ENCODE data around the gene HMGN3. TPM values are rescaled to one million over a fixed set of nuclear protein-coding genes. Genes with fewer than 3 reads are reported as not detected.

The HMGN3 gene
- polyA plus RNA-seq (88.4 and 121 TPM in 2 replicates), polyA minus RNA-seq (22.2 and 25.0 TPM in 2 replicates)

DNA sequence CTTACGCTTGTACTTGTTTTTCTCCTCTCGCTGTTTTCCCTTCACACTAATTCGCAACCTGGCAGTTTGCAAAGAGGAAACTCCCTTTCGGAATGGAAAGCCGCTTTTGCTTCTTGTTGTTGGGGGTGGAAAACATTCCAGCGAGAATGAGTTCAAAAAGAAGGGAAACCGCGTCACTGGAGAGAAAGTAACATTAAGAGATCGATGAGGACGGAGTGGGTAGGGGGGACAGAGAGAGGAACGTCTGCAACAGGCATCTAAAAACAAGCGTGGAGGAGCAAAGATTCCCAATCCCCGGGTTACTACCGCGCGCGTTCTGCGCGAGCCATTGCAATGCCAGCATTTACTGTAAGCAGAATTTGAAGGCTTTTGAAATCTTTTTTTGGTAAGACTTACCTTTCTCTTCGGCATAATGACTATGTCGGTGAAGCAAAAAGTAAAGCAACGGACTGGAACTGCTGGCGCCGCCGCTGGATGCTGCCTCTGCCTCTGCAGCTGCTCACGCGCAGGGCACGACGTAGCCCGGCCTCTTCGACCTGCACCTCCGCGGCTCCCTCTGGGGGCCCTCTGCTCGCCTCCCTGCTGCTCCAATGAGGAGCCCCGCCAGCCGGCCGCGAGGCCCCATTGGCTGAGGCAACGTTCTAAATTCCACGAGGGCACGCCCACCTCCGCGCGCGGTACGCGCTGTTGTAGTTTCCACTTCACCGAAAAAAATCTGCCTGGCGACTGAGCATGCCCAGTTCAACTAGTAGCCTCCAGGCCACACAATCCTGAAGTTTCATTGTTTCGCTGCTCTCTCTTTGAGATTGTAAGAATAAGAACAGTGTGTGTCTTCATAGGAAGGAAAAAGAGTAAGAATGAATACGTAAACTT lies at the start of gene HMGN3:
TSS of gene HMGN3 (minus strand) at position 533 of the 873 bp plus-strand sequence.
- no peaks in the 10 kb centered on the region for H3K27me3 ChIP-seq (ENCODE audit: insufficient read depth, low read depth, low read length)
- H4K20me1 ChIP-seq (ENCODE audit: insufficient read depth) = no peaks in the 10 kb centered on the region
- peaks cover 34% of the 10 kb centered on the region for H3K79me2 ChIP-seq (replicated peaks; ENCODE audit: insufficient read depth, low read length)
- no peaks in the 10 kb centered on the region for H3K36me3 ChIP-seq (ENCODE audit: insufficient read depth, low read length)
- H3K27ac ChIP-seq (ENCODE audit: low read length) = peak within 1 kb of the TSS; percentile 18
- no peaks in the 10 kb centered on the region for H3F3A ChIP-seq (ENCODE audit: insufficient read depth, low read length, poor library complexity, severe bottlenecking)
- peak within 1 kb of the TSS; percentile 71 for H3K4me3 ChIP-seq (ENCODE audit: low read length)
- peak within 1 kb of the TSS; percentile 11 for H2AFZ ChIP-seq (ENCODE audit: low read depth, low read length)
- H3K9me2 ChIP-seq (ENCODE audit: insufficient read depth, low read length) = no peaks in the 10 kb centered on the region
- H3K4me2 ChIP-seq (ENCODE audit: low read length) = peak within 1 kb of the TSS; percentile 61
- peak within 1 kb of the TSS; percentile 60 for H3K9ac ChIP-seq (ENCODE audit: low read length)
- TF ChIP-seq RAD21 (conservative IDR thresholded peaks at IDR 0.05) (peak; percentile 8), MXI1 (conservative IDR thresholded peaks at IDR 0.05; ENCODE audit: poor library complexity, severe bottlenecking) (peak; percentile 59), SMC3 (conservative IDR thresholded peaks at IDR 0.05; ENCODE audit: poor library complexity) (peak; percentile 32), EP300 (conservative IDR thresholded peaks at IDR 0.05; ENCODE audit: poor library complexity, severe bottlenecking) (peak; percentile 17), TAF1 (IDR thresholded peaks at IDR 0.05; ENCODE audit: low read depth) (no peak)
- no peaks in the 10 kb centered on the region for H3K9me3 ChIP-seq (ENCODE audit: low read length)

DNA sequence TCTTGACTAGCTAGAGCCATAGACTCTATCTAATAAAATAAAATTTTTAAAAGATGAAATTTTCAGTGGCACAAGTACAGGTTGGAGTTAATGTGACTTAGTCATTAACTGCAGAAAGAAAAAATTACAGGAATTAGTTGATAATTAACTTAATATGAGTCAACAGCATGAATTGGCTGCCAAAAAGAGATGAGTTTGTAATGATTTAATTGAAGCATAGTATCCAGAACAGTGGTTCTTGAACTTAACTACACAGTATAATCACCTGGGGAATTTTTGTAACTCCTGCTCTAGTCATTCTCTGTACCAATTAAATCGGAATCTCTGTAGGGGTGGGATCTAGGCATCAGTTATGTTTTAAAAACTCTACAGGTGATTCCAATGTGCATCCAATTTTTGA lies 46.3 kb upstream of the HMGN3 start:
- Histone ChIP-seq H2AFZ (ENCODE audit: low read depth, low read length) (no peak overlapping the region), H3K4me2 (ENCODE audit: low read length) (no peak overlapping the region), H3K9me3 (ENCODE audit: low read length) (no peaks in the 10 kb centered on the region), H3K36me3 (ENCODE audit: insufficient read depth, low read length) (no peaks in the 10 kb centered on the region), H3K27me3 (ENCODE audit: insufficient read depth, low read depth, low read length) (no peaks in the 10 kb centered on the region), H4K20me1 (ENCODE audit: insufficient read depth) (no peaks in the 10 kb centered on the region), H3K9me2 (ENCODE audit: insufficient read depth, low read length) (no peaks in the 10 kb centered on the region), H3K9ac (ENCODE audit: low read length) (no peak overlapping the region), H3K79me2 (replicated peaks; ENCODE audit: insufficient read depth, low read length) (no peaks in the 10 kb centered on the region), H3K4me3 (ENCODE audit: low read length) (no peak overlapping the region), H3K27ac (ENCODE audit: low read length) (no peak overlapping the region), H3F3A (ENCODE audit: insufficient read depth, low read length, poor library complexity, severe bottlenecking) (no peaks in the 10 kb centered on the region)
- TF ChIP-seq, protein P1, sequence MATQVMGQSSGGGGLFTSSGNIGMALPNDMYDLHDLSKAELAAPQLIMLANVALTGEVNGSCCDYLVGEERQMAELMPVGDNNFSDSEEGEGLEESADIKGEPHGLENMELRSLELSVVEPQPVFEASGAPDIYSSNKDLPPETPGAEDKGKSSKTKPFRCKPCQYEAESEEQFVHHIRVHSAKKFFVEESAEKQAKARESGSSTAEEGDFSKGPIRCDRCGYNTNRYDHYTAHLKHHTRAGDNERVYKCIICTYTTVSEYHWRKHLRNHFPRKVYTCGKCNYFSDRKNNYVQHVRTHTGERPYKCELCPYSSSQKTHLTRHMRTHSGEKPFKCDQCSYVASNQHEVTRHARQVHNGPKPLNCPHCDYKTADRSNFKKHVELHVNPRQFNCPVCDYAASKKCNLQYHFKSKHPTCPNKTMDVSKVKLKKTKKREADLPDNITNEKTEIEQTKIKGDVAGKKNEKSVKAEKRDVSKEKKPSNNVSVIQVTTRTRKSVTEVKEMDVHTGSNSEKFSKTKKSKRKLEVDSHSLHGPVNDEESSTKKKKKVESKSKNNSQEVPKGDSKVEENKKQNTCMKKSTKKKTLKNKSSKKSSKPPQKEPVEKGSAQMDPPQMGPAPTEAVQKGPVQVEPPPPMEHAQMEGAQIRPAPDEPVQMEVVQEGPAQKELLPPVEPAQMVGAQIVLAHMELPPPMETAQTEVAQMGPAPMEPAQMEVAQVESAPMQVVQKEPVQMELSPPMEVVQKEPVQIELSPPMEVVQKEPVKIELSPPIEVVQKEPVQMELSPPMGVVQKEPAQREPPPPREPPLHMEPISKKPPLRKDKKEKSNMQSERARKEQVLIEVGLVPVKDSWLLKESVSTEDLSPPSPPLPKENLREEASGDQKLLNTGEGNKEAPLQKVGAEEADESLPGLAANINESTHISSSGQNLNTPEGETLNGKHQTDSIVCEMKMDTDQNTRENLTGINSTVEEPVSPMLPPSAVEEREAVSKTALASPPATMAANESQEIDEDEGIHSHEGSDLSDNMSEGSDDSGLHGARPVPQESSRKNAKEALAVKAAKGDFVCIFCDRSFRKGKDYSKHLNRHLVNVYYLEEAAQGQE (IDR thresholded peaks at IDR 0.05; ENCODE audit: borderline replicate concordance) = no peak
- no peak for TF ChIP-seq POLR2AphosphoS5 (IDR thresholded peaks at IDR 0.05)
- TF ChIP-seq RAD21 (conservative IDR thresholded peaks at IDR 0.05) = no peak
- TF ChIP-seq EP300 (conservative IDR thresholded peaks at IDR 0.05; ENCODE audit: poor library complexity, severe bottlenecking) = no peak
- TF ChIP-seq SMC3 (conservative IDR thresholded peaks at IDR 0.05; ENCODE audit: poor library complexity) = no peak
- TF ChIP-seq TAF1 (IDR thresholded peaks at IDR 0.05; ENCODE audit: low read depth) = no peak
- TF ChIP-seq MXI1 (conservative IDR thresholded peaks at IDR 0.05; ENCODE audit: poor library complexity, severe bottlenecking) = no peak
- TF ChIP-seq, protein P2, sequence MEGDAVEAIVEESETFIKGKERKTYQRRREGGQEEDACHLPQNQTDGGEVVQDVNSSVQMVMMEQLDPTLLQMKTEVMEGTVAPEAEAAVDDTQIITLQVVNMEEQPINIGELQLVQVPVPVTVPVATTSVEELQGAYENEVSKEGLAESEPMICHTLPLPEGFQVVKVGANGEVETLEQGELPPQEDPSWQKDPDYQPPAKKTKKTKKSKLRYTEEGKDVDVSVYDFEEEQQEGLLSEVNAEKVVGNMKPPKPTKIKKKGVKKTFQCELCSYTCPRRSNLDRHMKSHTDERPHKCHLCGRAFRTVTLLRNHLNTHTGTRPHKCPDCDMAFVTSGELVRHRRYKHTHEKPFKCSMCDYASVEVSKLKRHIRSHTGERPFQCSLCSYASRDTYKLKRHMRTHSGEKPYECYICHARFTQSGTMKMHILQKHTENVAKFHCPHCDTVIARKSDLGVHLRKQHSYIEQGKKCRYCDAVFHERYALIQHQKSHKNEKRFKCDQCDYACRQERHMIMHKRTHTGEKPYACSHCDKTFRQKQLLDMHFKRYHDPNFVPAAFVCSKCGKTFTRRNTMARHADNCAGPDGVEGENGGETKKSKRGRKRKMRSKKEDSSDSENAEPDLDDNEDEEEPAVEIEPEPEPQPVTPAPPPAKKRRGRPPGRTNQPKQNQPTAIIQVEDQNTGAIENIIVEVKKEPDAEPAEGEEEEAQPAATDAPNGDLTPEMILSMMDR (IDR thresholded peaks at IDR 0.05; ENCODE audit: poor library complexity, severe bottlenecking) = no peak
- TF ChIP-seq EZH2 (IDR thresholded peaks at IDR 0.05; ENCODE audit: borderline replicate concordance, insufficient read depth, low read length, poor library complexity, severe bottlenecking) = no peak
